Raji (cell line): ENCODE data around the gene F2.

Experiments
- POLR2A ChIP-seq: IDR thresholded peaks from 2 replicates; pipeline ENCODE4 v1.6.1; 2011; ENCODE audit warnings: low read depth, low read length, control low read depth; ENCODE audit not compliant: insufficient read depth

F2 gene

GRCh38 chr11:46745995-46746394, 27.0 kb downstream of the F2 start:
- no peak for TF ChIP-seq POLR2A

GRCh38 chr11:46747150-46747549, 28.1 kb downstream of the F2 start:
- TF ChIP-seq POLR2A = no peak

GRCh38 chr11:46755962-46756361, 36.9 kb downstream of the F2 start:
- TF ChIP-seq POLR2A = no peak

- no peak for TF ChIP-seq POLR2A
Observed at GRCh38 chr11:46759196-46759595, 40.2 kb downstream of the F2 start.

- no peak for TF ChIP-seq POLR2A
Observed at GRCh38 chr11:46760429-46761128, 41.6 kb downstream of the F2 start.

- TF ChIP-seq POLR2A = no peak
Observed at GRCh38 chr11:46761807-46762206, 42.8 kb downstream of the F2 start.

- no peak for TF ChIP-seq POLR2A
Observed at GRCh38 chr11:46762248-46762647, 43.2 kb downstream of the F2 start.

- no peak for TF ChIP-seq POLR2A
Observed at GRCh38 chr11:46766656-46767055, 47.6 kb downstream of the F2 start.

GRCh38 chr11:46769636-46770221, 50.7 kb downstream of the F2 start:
- no peak for TF ChIP-seq POLR2A

GRCh38 chr11:46776878-46777277, 57.9 kb downstream of the F2 start:
- no peak for TF ChIP-seq POLR2A

GRCh38 chr11:46778416-46778815, 59.4 kb downstream of the F2 start:
- no peak for TF ChIP-seq POLR2A
